ENCODE data around the gene CERK. TPM values are rescaled to one million over a fixed set of nuclear protein-coding genes. Genes with fewer than 3 reads are reported as not detected.
A peak's percentile ranks its signal among the peaks of the same experiment; 100 is the strongest.

CERK gene
- total and polyA plus RNA-seq, 8 donors: 25.0 to 44.0 (median 40.4) TPM

DNA sequence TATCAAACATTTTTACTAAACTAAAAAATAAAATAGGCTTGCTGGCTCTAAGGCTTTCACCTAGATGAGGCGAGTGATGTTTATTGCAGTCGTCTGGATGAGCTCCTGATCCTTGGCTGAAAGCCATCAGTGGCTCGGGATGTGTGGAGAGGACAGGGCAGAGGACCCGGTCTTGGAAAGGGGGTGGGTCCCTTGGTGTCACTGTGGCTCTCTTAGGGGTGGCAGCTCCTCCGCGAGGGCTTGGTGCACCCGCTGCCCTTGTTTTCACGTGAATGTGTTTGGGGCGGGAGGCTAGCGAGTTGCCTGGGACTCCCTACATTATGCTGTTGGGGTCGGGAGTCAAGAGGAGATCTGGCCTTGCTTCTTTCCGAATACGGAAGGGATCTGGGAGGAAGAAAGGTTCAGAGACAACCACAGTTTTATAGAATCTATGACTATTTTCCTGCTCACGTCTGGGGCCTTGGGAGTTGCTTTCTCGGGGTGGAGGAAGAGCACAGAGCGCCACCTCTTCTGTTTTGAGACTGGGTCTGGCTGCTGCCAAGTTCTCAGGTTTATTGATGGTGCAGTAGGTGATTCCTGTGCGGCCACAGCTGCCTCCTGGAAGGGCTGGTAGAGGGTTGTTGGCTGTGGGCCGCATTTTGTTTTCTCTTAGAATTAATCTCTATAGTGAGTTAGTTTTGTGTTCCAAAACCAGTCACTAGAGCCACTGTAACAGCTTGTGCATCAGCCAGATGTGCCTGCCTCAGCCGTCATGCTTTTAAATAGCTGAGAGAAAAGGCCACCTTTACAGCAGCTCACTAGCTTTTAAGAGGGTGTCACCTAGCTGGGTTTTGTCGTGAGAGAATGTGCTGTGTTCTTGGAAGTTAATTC is 37.2 kb upstream of the CERK start:
- peaks cover 12 to 71% of the 10 kb centered on the region in 2 donors for H3K4me1 ChIP-seq
- peak in 1 of 4 donors; percentile 50 for DNase-seq
- H3K27me3 ChIP-seq: no peaks in the 10 kb centered on the region
- intact Hi-C loops (cut with DNase I): no loop called here
- TF ChIP-seq, protein P1, sequence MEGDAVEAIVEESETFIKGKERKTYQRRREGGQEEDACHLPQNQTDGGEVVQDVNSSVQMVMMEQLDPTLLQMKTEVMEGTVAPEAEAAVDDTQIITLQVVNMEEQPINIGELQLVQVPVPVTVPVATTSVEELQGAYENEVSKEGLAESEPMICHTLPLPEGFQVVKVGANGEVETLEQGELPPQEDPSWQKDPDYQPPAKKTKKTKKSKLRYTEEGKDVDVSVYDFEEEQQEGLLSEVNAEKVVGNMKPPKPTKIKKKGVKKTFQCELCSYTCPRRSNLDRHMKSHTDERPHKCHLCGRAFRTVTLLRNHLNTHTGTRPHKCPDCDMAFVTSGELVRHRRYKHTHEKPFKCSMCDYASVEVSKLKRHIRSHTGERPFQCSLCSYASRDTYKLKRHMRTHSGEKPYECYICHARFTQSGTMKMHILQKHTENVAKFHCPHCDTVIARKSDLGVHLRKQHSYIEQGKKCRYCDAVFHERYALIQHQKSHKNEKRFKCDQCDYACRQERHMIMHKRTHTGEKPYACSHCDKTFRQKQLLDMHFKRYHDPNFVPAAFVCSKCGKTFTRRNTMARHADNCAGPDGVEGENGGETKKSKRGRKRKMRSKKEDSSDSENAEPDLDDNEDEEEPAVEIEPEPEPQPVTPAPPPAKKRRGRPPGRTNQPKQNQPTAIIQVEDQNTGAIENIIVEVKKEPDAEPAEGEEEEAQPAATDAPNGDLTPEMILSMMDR (IDR thresholded peaks at IDR 0.05): no peak
- peak overlapping the region; percentile 64 to 91 for H3K27ac ChIP-seq
- no peaks in the 10 kb centered on the region for H3K9me3 ChIP-seq
- no peaks in the 10 kb centered on the region for H3K36me3 ChIP-seq
- ATAC-seq: no peak
- H3K4me3 ChIP-seq: peak overlapping the region in 1 of 2 donors; percentile 14

DNA sequence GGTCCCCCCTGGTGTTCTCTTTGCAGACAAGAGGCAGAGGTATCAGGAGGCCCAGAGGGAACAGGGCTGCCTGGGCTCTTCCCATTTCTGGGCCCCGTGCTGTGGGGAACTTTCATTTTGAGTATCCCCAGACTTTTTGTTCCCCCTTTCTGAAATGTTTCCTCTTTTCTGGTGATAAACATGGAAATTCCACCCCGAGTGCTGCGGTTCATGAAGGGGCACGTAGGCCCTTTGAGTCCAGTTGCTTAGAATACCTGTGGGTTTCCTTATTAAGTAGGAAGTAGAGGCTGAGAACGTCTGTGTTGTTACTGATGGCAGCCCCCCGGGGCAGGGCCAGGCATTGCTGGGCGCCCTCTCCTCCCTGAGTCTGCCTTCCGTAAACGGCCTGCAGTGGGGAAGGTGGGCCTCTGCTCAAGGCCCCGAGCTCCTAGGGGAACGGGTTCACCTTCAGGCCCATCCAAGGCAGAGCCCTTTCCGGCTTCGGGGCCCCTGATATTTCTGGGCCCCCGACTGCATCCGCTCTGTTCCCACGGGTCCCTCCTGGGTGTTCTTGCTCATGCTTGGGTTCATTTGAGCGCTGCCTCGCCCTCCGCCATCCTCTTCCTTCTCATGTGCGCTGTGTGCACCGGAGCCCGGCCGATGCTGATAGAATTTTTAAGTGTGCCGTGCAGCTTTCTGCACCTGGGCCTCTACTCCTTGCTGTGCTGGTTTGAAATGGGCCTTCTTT is 36.4 kb upstream of the CERK start:
- DNase-seq: peak in 1 of 4 donors; percentile 76
- Histone ChIP-seq H3K4me3 (peak overlapping the region in 1 of 2 donors; percentile 14), H3K27me3 (no peaks in the 10 kb centered on the region), H3K9me3 (no peaks in the 10 kb centered on the region), H3K36me3 (no peaks in the 10 kb centered on the region), H3K27ac (peak overlapping the region; percentile 64 to 91), H3K4me1 (peaks cover 12 to 79% of the 10 kb centered on the region in 2 donors)
- peak; percentile 11 for ATAC-seq
- intact Hi-C loops (cut with DNase I): no loop called here
- TF ChIP-seq, protein P1 (IDR thresholded peaks at IDR 0.05): no peak

DNA sequence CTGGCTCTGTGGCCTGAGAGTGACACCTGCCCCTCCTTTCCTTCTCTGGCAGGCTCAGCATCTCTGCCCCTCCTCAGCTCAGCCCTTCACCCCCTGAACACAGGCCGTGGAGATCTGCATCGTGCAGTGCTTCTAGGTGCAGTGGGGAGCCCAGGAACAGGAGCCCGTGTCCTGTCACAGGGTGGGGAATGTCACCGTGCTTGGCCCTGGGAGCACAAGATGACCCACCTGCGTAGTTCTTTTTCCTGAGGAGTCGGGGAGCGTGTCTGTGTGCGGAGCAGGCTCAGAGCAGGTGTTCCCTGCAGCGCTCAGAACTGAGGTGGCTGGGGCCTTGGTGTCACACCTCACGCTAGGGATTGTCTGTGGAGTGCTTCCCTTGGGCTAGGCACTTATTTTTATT is 35.0 kb upstream of the CERK start:
- Histone ChIP-seq H3K9me3 (no peaks in the 10 kb centered on the region), H3K27ac (peak overlapping the region; percentile 64 to 91), H3K4me1 (peaks cover 12 to 92% of the 10 kb centered on the region in 2 donors), H3K36me3 (no peaks in the 10 kb centered on the region), H3K27me3 (no peaks in the 10 kb centered on the region), H3K4me3 (no peak overlapping the region)
- TF ChIP-seq, protein P1 (IDR thresholded peaks at IDR 0.05): no peak
- DNase-seq (peak in 1 of 4 donors; percentile 25), ATAC-seq (no peak)
- intact Hi-C loops (cut with DNase I): no loop called here

DNA sequence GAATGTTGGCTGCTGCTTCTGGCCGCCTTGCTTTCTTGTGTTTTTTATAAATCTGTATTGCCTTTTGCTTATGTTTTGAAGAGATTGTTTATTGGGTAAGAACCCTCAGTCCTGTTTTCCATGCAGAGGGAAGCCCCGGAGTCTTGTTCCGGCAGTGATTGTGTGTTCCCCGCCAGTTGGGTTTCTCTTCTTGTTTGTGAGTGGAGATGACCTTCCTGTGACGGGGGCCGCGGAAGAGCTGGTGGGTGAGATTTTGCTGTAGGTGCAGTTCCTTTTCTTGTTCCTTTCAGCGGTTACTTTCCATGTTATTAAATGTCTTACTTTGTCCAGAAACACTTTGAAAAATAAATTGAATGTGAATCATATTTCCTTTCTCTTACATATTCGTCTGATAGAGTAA is 32.7 kb upstream of the CERK start:
- Histone ChIP-seq H3K27me3 (no peaks in the 10 kb centered on the region), H3K36me3 (no peaks in the 10 kb centered on the region), H3K4me3 (no peak overlapping the region), H3K27ac (peak overlapping the region; percentile 62 to 65), H3K4me1 (peaks cover 12 to 86% of the 10 kb centered on the region in 2 donors), H3K9me3 (no peaks in the 10 kb centered on the region)
- peak in 1 of 4 donors; percentile 51 for DNase-seq
- no peak for ATAC-seq
- intact Hi-C loops (cut with DNase I): no loop called here
- TF ChIP-seq, protein P1 (IDR thresholded peaks at IDR 0.05): no peak

DNA sequence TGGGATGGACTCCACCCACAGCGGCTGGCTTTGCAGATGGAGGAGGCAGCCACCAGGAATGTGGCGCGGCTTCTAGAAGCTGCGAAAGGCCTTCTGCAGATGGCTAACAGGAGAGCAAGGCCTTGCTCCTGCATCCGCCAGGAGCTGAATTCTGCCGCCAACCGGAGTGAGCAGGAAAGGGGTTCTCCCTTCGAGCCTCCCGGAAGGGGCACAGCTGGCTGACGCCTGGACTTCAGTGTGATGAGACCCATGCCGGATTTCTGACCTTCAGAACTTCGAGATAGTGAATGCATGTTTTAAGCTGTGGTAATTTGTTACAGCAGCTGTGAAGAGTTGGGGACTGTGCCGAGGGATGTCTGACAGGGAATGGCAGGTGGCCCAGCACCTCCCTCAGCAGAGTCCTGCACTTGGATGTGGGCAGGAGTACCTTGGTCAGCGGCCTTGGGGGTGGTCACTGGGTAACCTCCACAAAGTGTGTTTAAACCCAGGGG is 32.1 kb upstream of the CERK start:
- Histone ChIP-seq H3K4me1 (peaks cover 12 to 84% of the 10 kb centered on the region in 2 donors), H3K36me3 (no peaks in the 10 kb centered on the region), H3K4me3 (no peak overlapping the region), H3K27me3 (no peaks in the 10 kb centered on the region), H3K9me3 (no peaks in the 10 kb centered on the region), H3K27ac (peak overlapping the region; percentile 62 to 65)
- DNase-seq (peak in 2 of 4 donors; percentile 24 to 31), ATAC-seq (no peak)
- TF ChIP-seq, protein P1 (IDR thresholded peaks at IDR 0.05): no peak
- intact Hi-C loops (cut with DNase I): no loop called here
